Fibroblast of lung (primary cell): Measurements from ENCODE around the gene IMP4.

Experiments
- CTCF ChIP-seq, 2 donors: IDR thresholded peaks in 1 of 2; conservative IDR thresholded peaks in 1 of 2; 1 replicate in 1 of 2; 2 replicates in 1 of 2; pipeline ENCODE4 v1.5.1; 2011 to 2012; ENCODE audit warnings: low read length in 2 of 2, control low read depth in 1 of 2, inconsistent platforms in 1 of 2, low read depth in 1 of 2, mild to moderate bottlenecking in 1 of 2
- EZH2 ChIP-seq: IDR thresholded peaks from 2 replicates; pipeline ENCODE4 v1.5.1; 2012; ENCODE audit warnings: low read length, control low read depth, mild to moderate bottlenecking; ENCODE audit errors: missing control alignments

GRCh38 chr2:130368786-130369185 is 26.1 kb downstream of the IMP4 start:
- TF ChIP-seq CTCF (conservative IDR thresholded peaks at IDR 0.05 in 1 of 2, IDR thresholded peaks at IDR 0.05 in 1 of 2; ENCODE audit: low read depth in 1 of 2, low read length in 2 of 2): no peak
- TF ChIP-seq EZH2: no peak
